Smooth muscle cell (in vitro differentiated cells): ENCODE data around the gene WDHD1. TPM values are rescaled to one million over a fixed set of nuclear protein-coding genes. Genes with fewer than 3 reads are reported as not detected.

Experiments
- DNase-seq: peaks from one replicate; lab custom pipeline; 2025; ENCODE audit not compliant: unreplicated experiment; lab: John Stamatoyannopoulos, UW
- H2AFZ ChIP-seq: fragments of 200-600 bp; sonication (generic); 2 replicates; pipeline ENCODE4 v1.6.0; 2016; ENCODE audit warnings: antibody characterized with exemption, low read depth, mild to moderate bottlenecking
- H3F3A ChIP-seq: fragments of 200-600 bp; sonication (generic); 2 replicates; pipeline ENCODE4 v1.6.0; 2017; ENCODE audit warnings: antibody characterized with exemption, low read depth
- H3K27ac ChIP-seq: fragments of 200-600 bp; sonication (generic); 2 replicates; pipeline ENCODE4 v1.5.1; 2016; ENCODE audit warnings: low read depth, mild to moderate bottlenecking
- H3K27me3 ChIP-seq: fragments of 200-600 bp; sonication (generic); 2 replicates; pipeline ENCODE4 v1.6.1; 2016; ENCODE audit warnings: low read depth, mild to moderate bottlenecking
- H3K36me3 ChIP-seq: fragments of 200-600 bp; sonication (generic); 2 replicates; pipeline ENCODE4 v1.5.1; 2016; ENCODE audit warnings: low read depth
- H3K4me1 ChIP-seq: fragments of 200-600 bp; sonication (generic); 2 replicates; pipeline ENCODE4 v1.5.1; 2016; ENCODE audit warnings: low read depth
- H3K4me2 ChIP-seq: fragments of 200-600 bp; sonication (generic); 2 replicates; pipeline ENCODE4 v1.6.0; 2016; ENCODE audit warnings: mild to moderate bottlenecking
- H3K4me3 ChIP-seq: fragments of 200-600 bp; sonication (generic); 2 replicates; pipeline ENCODE4 v1.5.1; 2016; ENCODE audit warnings: mild to moderate bottlenecking
- H3K79me2 ChIP-seq: fragments of 200-600 bp; sonication (generic); 2 replicates; pipeline ENCODE4 v1.6.0; 2016; ENCODE audit warnings: low read depth, mild to moderate bottlenecking
- H3K9ac ChIP-seq: fragments of 200-600 bp; sonication (generic); 2 replicates; pipeline ENCODE4 v1.6.0; 2016; ENCODE audit warnings: low read depth
- H3K9me3 ChIP-seq: fragments of 200-600 bp; sonication (generic); replicated peaks from 2 replicates; pipeline ENCODE4 v1.5.1; 2016; ENCODE audit warnings: low read depth
- H4K20me1 ChIP-seq: fragments of 200-600 bp; sonication (generic); 2 replicates; pipeline ENCODE4 v1.6.0; 2016; ENCODE audit warnings: low read depth
- WGBS: methylation state at CpG from one replicate; pipeline ENCODE4 v1.1.7; 2016; ENCODE audit warnings: low lambda C conversion rate; 5-methylcytosine and 5-hydroxymethylcytosine counted together
- polyA plus RNA-seq: library from polyadenylated mRNA; unstranded; fragments of >200 nt; fragmentation: Nextera tagmentation; extraction: Ambion mirVana; gene quantifications from 2 replicates; pipeline ENCODE4 v1.2.1, GENCODE V29; 2016
- total RNA-seq: library from RNA; depleted of rRNA; stranded (reverse); fragments of >200 nt; gene quantifications from 2 replicates; pipeline ENCODE4 v1.2.3, GENCODE V29; 2014
- TF ChIP-seq, protein P1 (sequence below): fragments of 200-600 bp; sonication (generic); IDR thresholded peaks from 2 replicates; pipeline ENCODE4 v1.5.1; 2017; ENCODE audit warnings: borderline replicate concordance, mild to moderate bottlenecking, antibody characterized with exemption; ENCODE audit not compliant: insufficient read depth, poor library complexity, severe bottlenecking

The WDHD1 gene
- total and polyA plus RNA-seq, 2 experiments from 2014 or later = 5.7 to 9.4 TPM

DNA sequence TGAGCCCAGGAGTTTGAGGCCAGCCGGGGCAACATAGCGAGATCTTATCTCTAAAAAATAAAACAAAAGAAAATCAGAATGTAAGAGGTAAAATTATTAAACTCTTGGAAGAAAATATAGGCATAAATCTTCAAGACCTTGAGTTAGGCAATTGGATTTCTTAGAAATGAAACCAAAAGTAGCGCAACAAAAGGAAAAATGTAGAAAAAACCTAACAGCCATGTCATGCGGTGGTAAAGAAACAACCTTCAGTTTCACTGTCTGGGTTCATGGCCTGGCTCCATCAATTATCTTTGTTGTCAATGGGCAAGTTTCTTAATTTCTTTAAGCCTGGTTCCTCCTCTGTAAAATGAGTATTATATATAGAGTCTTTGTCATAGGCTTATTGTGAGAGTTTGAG is 118.7 kb downstream of the WDHD1 start:
- TF ChIP-seq, protein P1, sequence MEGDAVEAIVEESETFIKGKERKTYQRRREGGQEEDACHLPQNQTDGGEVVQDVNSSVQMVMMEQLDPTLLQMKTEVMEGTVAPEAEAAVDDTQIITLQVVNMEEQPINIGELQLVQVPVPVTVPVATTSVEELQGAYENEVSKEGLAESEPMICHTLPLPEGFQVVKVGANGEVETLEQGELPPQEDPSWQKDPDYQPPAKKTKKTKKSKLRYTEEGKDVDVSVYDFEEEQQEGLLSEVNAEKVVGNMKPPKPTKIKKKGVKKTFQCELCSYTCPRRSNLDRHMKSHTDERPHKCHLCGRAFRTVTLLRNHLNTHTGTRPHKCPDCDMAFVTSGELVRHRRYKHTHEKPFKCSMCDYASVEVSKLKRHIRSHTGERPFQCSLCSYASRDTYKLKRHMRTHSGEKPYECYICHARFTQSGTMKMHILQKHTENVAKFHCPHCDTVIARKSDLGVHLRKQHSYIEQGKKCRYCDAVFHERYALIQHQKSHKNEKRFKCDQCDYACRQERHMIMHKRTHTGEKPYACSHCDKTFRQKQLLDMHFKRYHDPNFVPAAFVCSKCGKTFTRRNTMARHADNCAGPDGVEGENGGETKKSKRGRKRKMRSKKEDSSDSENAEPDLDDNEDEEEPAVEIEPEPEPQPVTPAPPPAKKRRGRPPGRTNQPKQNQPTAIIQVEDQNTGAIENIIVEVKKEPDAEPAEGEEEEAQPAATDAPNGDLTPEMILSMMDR = no peak
- H3F3A ChIP-seq = no peaks in the 10 kb centered on the region
- H3K36me3 ChIP-seq = no peaks in the 10 kb centered on the region
- DNase-seq = no peak
- no peak overlapping the region for H2AFZ ChIP-seq
- no peaks in the 10 kb centered on the region for H3K4me1 ChIP-seq
- H3K27me3 ChIP-seq = peaks cover 8% of the 10 kb centered on the region
- no peak overlapping the region for H3K4me3 ChIP-seq
- H3K9ac ChIP-seq = no peak overlapping the region
- no peak overlapping the region for H3K27ac ChIP-seq
- H4K20me1 ChIP-seq = no peaks in the 10 kb centered on the region
- H3K9me3 ChIP-seq = no peaks in the 10 kb centered on the region
- H3K79me2 ChIP-seq = no peaks in the 10 kb centered on the region
- H3K4me2 ChIP-seq = no peak overlapping the region
- WGBS = 94% methylated on average over 4 of the region's 4 CpGs

DNA sequence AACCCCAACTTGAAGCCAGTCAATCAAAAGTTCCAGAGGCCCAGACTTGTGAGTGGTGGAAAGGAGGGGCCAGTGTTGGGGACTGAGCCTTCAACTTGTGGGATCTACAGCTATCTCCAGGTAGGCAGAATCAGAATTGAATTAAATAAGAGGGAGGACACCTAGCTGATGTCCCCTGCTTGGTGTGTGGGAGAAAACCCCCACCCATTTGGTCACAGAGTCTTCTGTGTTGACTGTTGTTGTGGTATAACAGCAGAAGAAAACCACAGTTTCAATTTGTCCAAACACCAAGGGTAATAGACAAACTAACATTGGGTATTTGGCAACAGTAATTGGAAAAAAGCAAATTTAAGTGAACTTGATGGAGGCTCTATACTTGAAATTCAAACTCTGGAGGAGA is 120.8 kb downstream of the WDHD1 start:
- Histone ChIP-seq H3K9me3 (no peaks in the 10 kb centered on the region), H2AFZ (no peak overlapping the region), H3F3A (no peaks in the 10 kb centered on the region), H4K20me1 (no peaks in the 10 kb centered on the region), H3K9ac (no peak overlapping the region), H3K4me3 (no peak overlapping the region), H3K4me2 (no peak overlapping the region), H3K27me3 (peaks cover 26% of the 10 kb centered on the region), H3K36me3 (no peaks in the 10 kb centered on the region), H3K79me2 (no peaks in the 10 kb centered on the region), H3K4me1 (peaks cover 4% of the 10 kb centered on the region), H3K27ac (no peak overlapping the region)
- TF ChIP-seq, protein P1 = no peak
- no peak for DNase-seq

GRCh38 chr14:54902521-54903420 is 124.1 kb downstream of the WDHD1 start, which contains the start of gene GCH1:
GCH1 (minus strand) TSS chr14:54902826; CDS start chr14:54902663, 163 bp downstream.
- Histone ChIP-seq H3K4me2 (peak within 1 kb of the TSS; percentile 93), H3K4me3 (peak within 1 kb of the TSS; percentile 78), H4K20me1 (no peaks in the 10 kb centered on the region), H3F3A (no peaks in the 10 kb centered on the region), H3K9ac (peak within 1 kb of the TSS; percentile 44), H3K4me1 (peaks cover 4% of the 10 kb centered on the region), H2AFZ (peak within 1 kb of the TSS; percentile 70), H3K36me3 (no peaks in the 10 kb centered on the region), H3K9me3 (no peaks in the 10 kb centered on the region), H3K79me2 (no peaks in the 10 kb centered on the region), H3K27me3 (peaks cover 34% of the 10 kb centered on the region), H3K27ac (no peak within 1 kb of the TSS)
- WGBS = 2% methylated on average over 63 of the region's 83 CpGs
- DNase-seq = peak; percentile 18
- TF ChIP-seq, protein P1 = peak; percentile 32
